ENCODE measurements around the gene WDR86.

- no peak for TF ChIP-seq POLR2A (IDR thresholded peaks at IDR 0.05; ENCODE audit: low read depth, low read length)
- TF ChIP-seq CTCF (conservative IDR thresholded peaks at IDR 0.05; ENCODE audit: low read depth, low read length): no peak
- no peak for TF ChIP-seq CHD1 (IDR thresholded peaks at IDR 0.05; ENCODE audit: low read depth, low read length)
- no peak for TF ChIP-seq MXI1 (IDR thresholded peaks at IDR 0.05; ENCODE audit: borderline replicate concordance, low read depth, low read length)
- no peak for TF ChIP-seq RAD21 (IDR thresholded peaks at IDR 0.05; ENCODE audit: low read length)
- TF ChIP-seq RFX5 (IDR thresholded peaks at IDR 0.05; ENCODE audit: low read depth, low read length): no peak
- TF ChIP-seq USF2 (IDR thresholded peaks at IDR 0.05; ENCODE audit: low read depth, low read length): no peak
- TF ChIP-seq CEBPB (IDR thresholded peaks at IDR 0.05; ENCODE audit: low read depth, low read length): no peak
- no peak for TF ChIP-seq BHLHE40 (IDR thresholded peaks at IDR 0.05; ENCODE audit: low read depth, low read length)
These were observed 30.3 kb upstream of the WDR86 start, which contains the start of gene CRYGN for GRCh38 chr7:151439855-151440798.
